Activated T-helper 1 cell treated with anti-CD3 and anti-CD28 coated beads, Interleukin-12 subunit alpha, Interleukin-12 subunit beta, Interleukin-2, Interleukin-4 antibody, amounts not matched to agents 30 ng/mL and 10 ng/mL and 1 ng/mL, durations not matched to agents 14 hours and 24 hours and 36 hours (primary cell): ENCODE data around the gene F2RL3. TPM values are rescaled to one million over a fixed set of nuclear protein-coding genes. Genes with fewer than 3 reads are reported as not detected.

Experiments used
- DNase-seq: peaks from one replicate; pipeline ENCODE4 v3.0.0; 2021; ENCODE audit warnings: low spot score
- H3K27ac Mint-ChIP-seq: one replicate; pipeline ENCODE4 v1.8.0; 2021; ENCODE audit warnings: mild to moderate bottlenecking, mixed read lengths
- H3K27me3 Mint-ChIP-seq: one replicate; pipeline ENCODE4 v1.8.0; 2022; ENCODE audit warnings: mild to moderate bottlenecking, moderate library complexity, mixed read lengths; ENCODE audit not compliant: insufficient read depth
- H3K36me3 Mint-ChIP-seq: one replicate; pipeline ENCODE4 v1.8.0; 2021; ENCODE audit warnings: low read depth, mixed read lengths
- H3K4me1 Mint-ChIP-seq: one replicate; pipeline ENCODE4 v1.8.0; 2021; ENCODE audit warnings: low read depth, mixed read lengths
- H3K4me3 Mint-ChIP-seq: one replicate; pipeline ENCODE4 v1.8.0; 2021; ENCODE audit warnings: mild to moderate bottlenecking, moderate library complexity, mixed read lengths
- H3K9me3 Mint-ChIP-seq: one replicate; pipeline ENCODE4 v1.8.0; 2021; ENCODE audit warnings: mixed read lengths
- intact Hi-C: fragments of 100-400 bp; cut with micrococcal nuclease; formaldehyde crosslinking; loops from one replicate; pipeline ENCODE4 v1.15.1; 2024
- total RNA-seq: library from RNA; stranded (reverse); gene quantifications from 2 replicates; pipeline ENCODE4 v1.2.3, GENCODE V29; 2022

Gene F2RL3
- total RNA-seq, 1 donor from 2014 or later: not detected

- no peak overlapping the region for H3K27ac Mint-ChIP-seq
- H3K4me1 Mint-ChIP-seq: no peaks in the 10 kb centered on the region
- H3K9me3 Mint-ChIP-seq: no peaks in the 10 kb centered on the region
- intact Hi-C loops: no loop called here
- H3K36me3 Mint-ChIP-seq: no peaks in the 10 kb centered on the region
- peaks cover 15% of the 10 kb centered on the region for H3K27me3 Mint-ChIP-seq
- H3K4me3 Mint-ChIP-seq: no peak overlapping the region
- DNase-seq: no peak
Observed at GRCh38 chr19:16892436-16892835, 3.6 kb downstream of the F2RL3 start.

GRCh38 chr19:16892868-16893685, 4.3 kb downstream of the F2RL3 start:
- H3K36me3 Mint-ChIP-seq: no peaks in the 10 kb centered on the region
- H3K4me3 Mint-ChIP-seq: no peak overlapping the region
- H3K27me3 Mint-ChIP-seq: peaks cover 15% of the 10 kb centered on the region
- intact Hi-C loops: no loop called here
- H3K4me1 Mint-ChIP-seq: peaks cover under 1% of the 10 kb centered on the region
- no peaks in the 10 kb centered on the region for H3K9me3 Mint-ChIP-seq
- H3K27ac Mint-ChIP-seq: no peak overlapping the region
- DNase-seq: no peak

- no peak for DNase-seq
- no peak overlapping the region for H3K4me3 Mint-ChIP-seq
- intact Hi-C loops: no loop called here
- peaks cover 6% of the 10 kb centered on the region for H3K4me1 Mint-ChIP-seq
- no peak overlapping the region for H3K27ac Mint-ChIP-seq
- H3K36me3 Mint-ChIP-seq: no peaks in the 10 kb centered on the region
- H3K9me3 Mint-ChIP-seq: no peaks in the 10 kb centered on the region
- H3K27me3 Mint-ChIP-seq: peaks cover 19% of the 10 kb centered on the region
Observed at GRCh38 chr19:16893686-16893989, 4.8 kb downstream of the F2RL3 start.

GRCh38 chr19:16894080-16894479, 5.3 kb downstream of the F2RL3 start:
- no peak overlapping the region for H3K4me3 Mint-ChIP-seq
- no peaks in the 10 kb centered on the region for H3K36me3 Mint-ChIP-seq
- H3K27ac Mint-ChIP-seq: no peak overlapping the region
- intact Hi-C loops: no loop called here
- H3K27me3 Mint-ChIP-seq: peaks cover 21% of the 10 kb centered on the region
- DNase-seq: no peak
- peaks cover 9% of the 10 kb centered on the region for H3K4me1 Mint-ChIP-seq
- H3K9me3 Mint-ChIP-seq: no peaks in the 10 kb centered on the region

- Mint-ChIP-seq H3K27me3 (peaks cover 21% of the 10 kb centered on the region), H3K9me3 (no peaks in the 10 kb centered on the region), H3K4me1 (peaks cover 17% of the 10 kb centered on the region), H3K27ac (peak overlapping the region; percentile 1), H3K36me3 (no peaks in the 10 kb centered on the region), H3K4me3 (peak overlapping the region; percentile 49)
- intact Hi-C loops: loop anchor here (5.0 kb wide), 1 partner anchor 268 kb away; the partner anchor contains the start of gene MED26
- DNase-seq: no peak
Observed at GRCh38 chr19:16895467-16896145, 6.8 kb downstream of the F2RL3 start.

- intact Hi-C loops: loop anchor here (1.0 to 5.0 kb wide), 3 partner anchors 67 to 269 kb away; partner anchors contain the start of genes MED26 and SIN3B
- peak overlapping the region; percentile 64 for H3K4me3 Mint-ChIP-seq
- peaks cover 17% of the 10 kb centered on the region for H3K4me1 Mint-ChIP-seq
- H3K27me3 Mint-ChIP-seq: peaks cover 21% of the 10 kb centered on the region
- H3K9me3 Mint-ChIP-seq: no peaks in the 10 kb centered on the region
- no peaks in the 10 kb centered on the region for H3K36me3 Mint-ChIP-seq
- peak overlapping the region; percentile 55 for H3K27ac Mint-ChIP-seq
- DNase-seq: no peak
Observed at GRCh38 chr19:16896146-16897028, 7.6 kb downstream of the F2RL3 start.

- peak; percentile 55 for DNase-seq
- Mint-ChIP-seq H3K4me1 (peaks cover 17% of the 10 kb centered on the region), H3K27me3 (peaks cover 23% of the 10 kb centered on the region), H3K36me3 (no peaks in the 10 kb centered on the region), H3K4me3 (peak overlapping the region; percentile 73), H3K9me3 (no peaks in the 10 kb centered on the region), H3K27ac (peak overlapping the region; percentile 55)
- intact Hi-C loops: loop anchor here (1.0 to 5.0 kb wide), 3 partner anchors 68 to 270 kb away; partner anchors contain the start of genes MED26 and SIN3B
Observed at GRCh38 chr19:16897029-16897855, 8.4 kb downstream of the F2RL3 start.

- peaks cover 21% of the 10 kb centered on the region for H3K27me3 Mint-ChIP-seq
- H3K36me3 Mint-ChIP-seq: no peaks in the 10 kb centered on the region
- no peaks in the 10 kb centered on the region for H3K9me3 Mint-ChIP-seq
- no peak for DNase-seq
- H3K4me1 Mint-ChIP-seq: peaks cover 17% of the 10 kb centered on the region
- intact Hi-C loops: loop anchor here (1.0 to 5.0 kb wide), 4 partner anchors 69 to 271 kb away; partner anchors contain the start of genes MED26 and SIN3B
- H3K27ac Mint-ChIP-seq: peak overlapping the region; percentile 61
- H3K4me3 Mint-ChIP-seq: peak overlapping the region; percentile 69
Observed at GRCh38 chr19:16897856-16898161, 9.0 kb downstream of the F2RL3 start.

- Mint-ChIP-seq H3K4me3 (peak overlapping the region; percentile 69), H3K36me3 (no peaks in the 10 kb centered on the region), H3K4me1 (peaks cover 17% of the 10 kb centered on the region), H3K27ac (peak overlapping the region; percentile 61), H3K9me3 (no peaks in the 10 kb centered on the region), H3K27me3 (peaks cover 21% of the 10 kb centered on the region)
- DNase-seq: no peak
- intact Hi-C loops: loop anchor here (1.0 to 5.0 kb wide), 3 partner anchors 120 to 271 kb away; partner anchors contain the start of gene MED26
Observed at GRCh38 chr19:16898361-16899015, 9.7 kb downstream of the F2RL3 start.

- Mint-ChIP-seq H3K36me3 (no peaks in the 10 kb centered on the region), H3K4me3 (peak overlapping the region; percentile 1), H3K4me1 (peaks cover 17% of the 10 kb centered on the region), H3K9me3 (no peaks in the 10 kb centered on the region), H3K27ac (no peak overlapping the region), H3K27me3 (peaks cover 19% of the 10 kb centered on the region)
- intact Hi-C loops: loop anchor here (1.0 to 5.0 kb wide), 3 partner anchors 121 to 272 kb away; partner anchors contain the start of gene MED26
- DNase-seq: no peak
Observed at GRCh38 chr19:16899566-16900075, 10.8 kb downstream of the F2RL3 start.

GRCh38 chr19:16901491-16902175, 12.8 kb downstream of the F2RL3 start:
- Mint-ChIP-seq H3K4me3 (no peak overlapping the region), H3K4me1 (peaks cover 17% of the 10 kb centered on the region), H3K36me3 (no peaks in the 10 kb centered on the region), H3K27ac (no peak overlapping the region), H3K27me3 (peaks cover 10% of the 10 kb centered on the region), H3K9me3 (no peaks in the 10 kb centered on the region)
- DNase-seq: no peak
- intact Hi-C loops: no loop called here
